Measurements from ENCODE around the gene EID1.

EID1 gene

DNA sequence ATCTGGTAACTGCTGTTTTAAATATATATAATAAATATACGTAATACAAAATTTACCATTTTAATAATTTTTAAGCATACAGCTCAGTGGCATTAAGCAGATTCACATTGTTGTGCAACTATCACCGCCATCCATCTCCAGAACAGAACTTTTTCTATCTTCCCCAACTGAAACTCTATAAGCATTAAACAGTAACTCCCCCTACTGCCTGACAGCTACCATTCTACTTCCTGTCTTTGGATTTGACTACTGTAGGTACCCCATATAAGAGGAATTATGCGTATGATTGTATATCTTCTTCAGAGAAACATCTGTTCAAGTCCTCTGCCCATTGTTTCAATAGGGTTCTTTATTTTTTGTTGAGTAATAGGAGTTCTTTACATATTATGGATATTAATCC lies 36.8 kb downstream of the EID1 start:
- no peak for DNase-seq

DNA sequence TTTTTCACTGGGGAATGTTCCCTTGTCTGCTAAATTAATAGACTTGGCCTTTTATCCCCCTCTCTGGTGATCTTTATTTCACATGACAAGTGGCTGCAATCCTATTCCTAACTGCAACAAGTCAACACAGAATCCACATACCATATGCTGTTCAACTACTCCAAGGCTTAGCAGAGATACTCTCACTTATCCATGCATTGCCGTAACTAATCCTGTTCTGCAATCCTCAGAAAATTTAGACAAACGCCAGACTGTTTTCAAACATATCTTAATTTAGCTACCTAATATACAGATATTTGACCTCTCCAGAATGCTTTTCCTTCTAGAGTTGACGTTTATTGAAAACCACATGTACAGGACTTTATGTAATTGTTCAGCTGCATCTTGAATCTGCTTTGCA lies 37.9 kb downstream of the EID1 start:
- DNase-seq, result no peak

GRCh38 chr15:48916721-48917120 lies 38.8 kb downstream of the EID1 start:
- no peak for DNase-seq

DNA sequence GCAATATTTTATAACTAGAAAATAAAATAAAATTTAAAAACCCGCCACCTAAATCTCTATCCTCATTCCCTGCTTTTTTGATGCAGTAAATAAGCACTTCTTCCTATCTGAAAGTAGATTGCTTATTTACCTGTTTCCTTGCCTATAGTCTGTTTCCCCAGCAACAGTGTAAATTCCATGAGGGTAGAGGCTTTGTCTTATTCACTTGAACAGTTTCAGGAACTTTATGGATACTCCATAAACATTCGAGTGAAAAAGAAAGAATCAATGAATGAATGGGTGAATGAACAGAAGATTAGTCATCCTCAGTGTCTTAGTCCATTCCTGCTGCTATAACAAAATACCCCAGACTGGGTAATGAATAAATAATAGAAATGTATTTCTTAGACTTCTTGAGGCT lies 44.1 kb downstream of the EID1 start:
- no peak for DNase-seq

GRCh38 chr15:48924528-48925393 lies 46.8 kb downstream of the EID1 start:
- no peak for DNase-seq

- no peak for DNase-seq
Observed at GRCh38 chr15:48925714-48926223, 47.8 kb downstream of the EID1 start.

DNA sequence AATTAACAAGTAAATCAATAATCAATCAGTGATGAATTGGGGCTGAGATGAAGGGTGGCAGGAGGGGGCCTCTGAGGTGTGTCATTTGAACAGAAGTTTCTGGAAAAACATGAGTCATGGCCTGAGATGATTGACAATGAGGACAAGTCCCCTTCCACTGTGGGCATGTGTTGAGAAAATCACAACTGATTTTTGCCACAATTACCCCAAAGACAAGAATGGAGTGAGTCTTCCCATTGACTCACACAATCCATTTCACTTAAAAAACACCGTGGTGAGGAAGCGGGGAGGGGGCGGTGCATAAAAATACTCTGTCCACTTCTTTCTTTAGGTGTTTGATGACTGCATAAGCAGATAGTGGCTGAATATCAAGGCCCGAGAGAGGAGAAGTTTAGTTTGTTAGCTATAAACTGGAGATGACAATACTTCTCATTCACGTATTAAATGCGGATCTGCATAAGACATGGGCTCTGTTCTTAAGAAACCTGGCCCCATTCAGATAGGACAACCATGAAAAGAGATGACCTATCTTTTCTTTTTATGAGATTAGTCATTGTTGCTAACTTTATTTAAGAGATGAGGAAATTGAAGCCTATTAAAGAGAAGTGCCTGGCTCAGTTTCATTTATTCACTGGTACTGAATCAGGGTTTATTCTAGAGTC lies 51.1 kb downstream of the EID1 start:
- DNase-seq, result no peak

DNA sequence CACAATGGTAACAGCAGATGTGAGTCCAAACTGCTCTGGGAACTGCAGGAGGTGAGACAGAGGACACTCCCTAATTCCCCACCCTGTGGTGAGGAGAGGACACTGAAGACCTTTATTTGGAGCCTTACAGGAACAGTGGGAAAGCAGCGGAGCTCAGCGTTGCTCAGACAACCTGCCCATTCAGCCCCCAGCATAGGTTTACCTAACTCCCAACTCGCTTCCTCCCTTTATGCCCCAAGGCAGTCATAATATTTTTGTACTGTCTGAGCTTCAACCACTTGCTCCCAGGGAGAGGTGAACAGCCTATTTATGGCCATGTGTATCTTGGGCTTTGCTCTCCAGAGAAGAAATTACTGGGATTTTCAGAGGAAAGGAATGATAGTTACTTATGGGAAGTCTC lies 51.7 kb downstream of the EID1 start:
- no peak for DNase-seq

Measured in NCI-H1417 treated with DMSO at 0.1 percent for 48 hours (cell line).